Fibroblast of lung (primary cell): ENCODE results near the gene SLC35F4. TPM values are rescaled to one million over a fixed set of nuclear protein-coding genes. Genes with fewer than 3 reads are reported as not detected.

ENCODE experiments used
- DNase-seq, 2 donors: peaks; one replicate each; pipeline versions ENCODE4 v3.0.0 to v3.0.0-alpha.2; 2010; ENCODE audit warnings: low read depth in 2 of 2
- H2AFZ ChIP-seq: 2 replicates; pipeline ENCODE4 v1.5.1; 2012; ENCODE audit warnings: low read length, control low read depth, inconsistent platforms
- H3K27ac ChIP-seq: 2 replicates; pipeline ENCODE4 v1.5.1; 2011; ENCODE audit warnings: low read length, control low read depth; ENCODE audit not compliant: insufficient read depth
- H3K27me3 ChIP-seq: 2 replicates; pipeline ENCODE4 v1.5.1; 2011; ENCODE audit warnings: mild to moderate bottlenecking, low read length; ENCODE audit not compliant: control insufficient read depth, insufficient read depth
- H3K36me3 ChIP-seq: 2 replicates; pipeline ENCODE4 v1.5.1; 2011; ENCODE audit warnings: low read length; ENCODE audit not compliant: control insufficient read depth, insufficient read depth
- H3K4me1 ChIP-seq: 2 replicates; pipeline ENCODE4 v1.5.1; 2011; ENCODE audit warnings: low read length; ENCODE audit not compliant: control insufficient read depth, insufficient read depth; ENCODE audit errors: extremely low read depth
- H3K4me2 ChIP-seq: 2 replicates; pipeline ENCODE4 v1.5.1; 2011; ENCODE audit warnings: low read length, control low read depth; ENCODE audit not compliant: insufficient read depth; ENCODE audit errors: extremely low read depth
- H3K4me3 ChIP-seq, 4 experiments: fragments of 200-600 bp in 1 of 4; sonication (generic) in 1 of 4; replicated peaks in 1 of 4; 2 replicates each; pipeline ENCODE4 v1.5.1; 2011 to 2016; ENCODE audit warnings: low read length in 4 of 4, low read depth in 3 of 4, mild to moderate bottlenecking in 3 of 4, control low read depth in 2 of 4, inconsistent platforms in 1 of 4, mixed read lengths in 1 of 4; ENCODE audit not compliant: insufficient read depth in 1 of 4; ENCODE audit errors: control extremely low read depth in 1 of 4
- H3K79me2 ChIP-seq: 2 replicates; pipeline ENCODE4 v1.5.1; 2012; ENCODE audit warnings: mild to moderate bottlenecking, low read length, inconsistent platforms; ENCODE audit not compliant: control insufficient read depth, insufficient read depth
- H3K9ac ChIP-seq: 2 replicates; pipeline ENCODE4 v1.5.1; 2011; ENCODE audit warnings: mild to moderate bottlenecking, low read length, control low read depth; ENCODE audit not compliant: insufficient read depth
- H3K9me3 ChIP-seq: 2 replicates; pipeline ENCODE4 v1.5.1; 2012; ENCODE audit warnings: low read depth, low read length; ENCODE audit not compliant: control insufficient read depth, insufficient read depth
- H4K20me1 ChIP-seq: 2 replicates; pipeline ENCODE4 v1.5.1; 2011; ENCODE audit warnings: low read length; ENCODE audit not compliant: control insufficient read depth, insufficient read depth; ENCODE audit errors: extremely low read depth
- EZH2 ChIP-seq: IDR thresholded peaks from 2 replicates; pipeline ENCODE4 v1.5.1; 2012; ENCODE audit warnings: low read length, control low read depth, mild to moderate bottlenecking; ENCODE audit errors: missing control alignments
- polyA plus RNA-seq, 2 donors: library from polyadenylated mRNA; depleted of rRNA in 1 of 2; stranded (reverse) in 1 of 2; unstranded in 1 of 2; fragments of >200 nt; gene quantifications; 2 replicates each; pipeline ENCODE4 v1.2.1, GENCODE V29; 2011 to 2012; ENCODE audit warnings: missing spikeins in 1 of 2
- total RNA-seq: library from RNA; depleted of rRNA; stranded (reverse); fragments of >200 nt; gene quantifications from 2 replicates; pipeline ENCODE4 v1.2.1, GENCODE V29; 2014
- TF ChIP-seq, protein P1 (sequence below), 2 donors: IDR thresholded peaks in 1 of 2; conservative IDR thresholded peaks in 1 of 2; 1 replicate in 1 of 2; 2 replicates in 1 of 2; pipeline ENCODE4 v1.5.1; 2011 to 2012; ENCODE audit warnings: low read length in 2 of 2, control low read depth in 1 of 2, inconsistent platforms in 1 of 2, low read depth in 1 of 2, mild to moderate bottlenecking in 1 of 2

Gene SLC35F4
- total and polyA plus RNA-seq, 2 donors (not counting 1 experiment from before 2014, with no cell fraction given): not detected

DNA sequence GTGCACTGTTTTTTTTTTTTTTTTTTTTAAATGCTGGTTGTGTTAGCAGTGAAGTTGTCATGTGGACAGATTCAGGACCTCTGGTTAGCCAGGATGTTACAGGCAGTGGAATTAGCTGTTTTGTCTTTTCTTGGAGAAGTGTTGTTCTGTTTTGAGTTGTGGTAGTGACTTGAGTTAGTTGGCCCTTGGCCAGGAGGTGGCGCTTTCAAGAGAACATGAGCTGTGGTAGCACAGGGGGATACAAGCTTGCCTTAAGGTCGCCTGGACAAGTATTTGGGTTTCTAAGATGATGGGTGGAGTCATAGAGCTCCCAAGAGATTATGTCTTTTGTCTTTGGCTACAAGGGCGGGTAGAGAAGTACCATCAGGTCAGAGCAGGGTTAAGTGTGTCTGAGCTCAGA is 338.9 kb downstream of the SLC35F4 start:
- TF ChIP-seq, protein P1, sequence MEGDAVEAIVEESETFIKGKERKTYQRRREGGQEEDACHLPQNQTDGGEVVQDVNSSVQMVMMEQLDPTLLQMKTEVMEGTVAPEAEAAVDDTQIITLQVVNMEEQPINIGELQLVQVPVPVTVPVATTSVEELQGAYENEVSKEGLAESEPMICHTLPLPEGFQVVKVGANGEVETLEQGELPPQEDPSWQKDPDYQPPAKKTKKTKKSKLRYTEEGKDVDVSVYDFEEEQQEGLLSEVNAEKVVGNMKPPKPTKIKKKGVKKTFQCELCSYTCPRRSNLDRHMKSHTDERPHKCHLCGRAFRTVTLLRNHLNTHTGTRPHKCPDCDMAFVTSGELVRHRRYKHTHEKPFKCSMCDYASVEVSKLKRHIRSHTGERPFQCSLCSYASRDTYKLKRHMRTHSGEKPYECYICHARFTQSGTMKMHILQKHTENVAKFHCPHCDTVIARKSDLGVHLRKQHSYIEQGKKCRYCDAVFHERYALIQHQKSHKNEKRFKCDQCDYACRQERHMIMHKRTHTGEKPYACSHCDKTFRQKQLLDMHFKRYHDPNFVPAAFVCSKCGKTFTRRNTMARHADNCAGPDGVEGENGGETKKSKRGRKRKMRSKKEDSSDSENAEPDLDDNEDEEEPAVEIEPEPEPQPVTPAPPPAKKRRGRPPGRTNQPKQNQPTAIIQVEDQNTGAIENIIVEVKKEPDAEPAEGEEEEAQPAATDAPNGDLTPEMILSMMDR (conservative IDR thresholded peaks at IDR 0.05 in 1 of 2, IDR thresholded peaks at IDR 0.05 in 1 of 2; ENCODE audit: low read depth in 1 of 2, low read length in 2 of 2): no peak
- TF ChIP-seq EZH2: no peak
- H4K20me1 ChIP-seq: no peaks in the 10 kb centered on the region

DNA sequence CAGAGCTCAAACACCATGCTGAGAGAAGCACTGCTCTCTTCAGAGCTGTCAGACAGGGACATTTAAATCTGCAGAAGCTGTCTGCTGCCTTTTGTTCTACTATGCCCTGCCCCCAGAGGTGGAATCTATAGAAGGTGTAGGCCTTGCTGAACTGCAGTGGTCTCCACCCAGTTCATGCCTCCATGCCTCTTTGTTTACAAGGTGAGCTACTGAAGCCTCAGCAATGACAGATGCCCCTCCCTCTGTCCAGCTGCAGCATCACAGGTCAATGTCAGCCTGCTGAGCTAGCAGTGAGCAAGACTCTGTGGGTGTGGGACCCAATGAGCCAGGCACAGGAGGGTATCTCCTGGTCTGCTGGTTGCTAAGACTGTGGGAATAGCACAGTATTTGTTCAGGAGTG is 346.8 kb downstream of the SLC35F4 start:
- no peaks in the 10 kb centered on the region for H3K9me3 ChIP-seq
- H3K27me3 ChIP-seq: no peaks in the 10 kb centered on the region
- no peaks in the 10 kb centered on the region for H3K36me3 ChIP-seq
- H3K4me1 ChIP-seq: no peaks in the 10 kb centered on the region
- no peaks in the 10 kb centered on the region for H4K20me1 ChIP-seq
- no peak overlapping the region for H3K4me3 ChIP-seq
- H3K27ac ChIP-seq: no peak overlapping the region
- no peaks in the 10 kb centered on the region for H3K79me2 ChIP-seq
- no peak for DNase-seq
- no peak overlapping the region for H3K9ac ChIP-seq
- H2AFZ ChIP-seq: no peak overlapping the region
- no peak overlapping the region for H3K4me2 ChIP-seq
- TF ChIP-seq, protein P1 (conservative IDR thresholded peaks at IDR 0.05 in 1 of 2, IDR thresholded peaks at IDR 0.05 in 1 of 2; ENCODE audit: low read depth in 1 of 2, low read length in 2 of 2): no peak
- no peak for TF ChIP-seq EZH2

More for the DNA sequence above, 338.9 kb downstream of the SLC35F4 start:
- Histone ChIP-seq H2AFZ (no peak overlapping the region), H3K79me2 (no peaks in the 10 kb centered on the region), H3K9ac (no peak overlapping the region), H3K4me3 (no peak overlapping the region), H3K27ac (no peak overlapping the region), H3K9me3 (no peaks in the 10 kb centered on the region), H3K36me3 (no peaks in the 10 kb centered on the region), H3K4me1 (no peaks in the 10 kb centered on the region), H3K27me3 (no peaks in the 10 kb centered on the region), H3K4me2 (no peak overlapping the region)
- no peak for DNase-seq
